Calu3 (cell line): ENCODE data around the gene SEMA5A. TPM values are rescaled to one million over a fixed set of nuclear protein-coding genes. Genes with fewer than 3 reads are reported as not detected.

Experiments used
- BruUV-seq: library from RNA; stranded (reverse); fragments of 400-500 nt; replicated peaks from 2 replicates; lab custom pipeline; 2021; lab: Mats Ljungman, UMichigan
- CTCF ChIA-PET: fragments of 300-600 bp; sonication (Branson Sonifier 250); formaldehyde crosslinking; loops from one replicate; lab custom pipeline; 2022; ENCODE audit warnings: antibody characterized with exemption; lab: Charles Lee
- DNase-seq: peaks from one replicate; pipeline ENCODE4 v3.0.0; 2022
- H3K27ac Mint-ChIP-seq: one replicate; pipeline ENCODE4 v1.8.0; 2022; ENCODE audit warnings: mixed read lengths; ENCODE audit not compliant: unreplicated experiment
- H3K27me3 Mint-ChIP-seq: one replicate; pipeline ENCODE4 v1.8.0; 2022; ENCODE audit warnings: mixed read lengths; ENCODE audit not compliant: unreplicated experiment
- H3K36me3 Mint-ChIP-seq: one replicate; pipeline ENCODE4 v1.8.0; 2022; ENCODE audit warnings: mild to moderate bottlenecking, moderate library complexity, mixed read lengths; ENCODE audit not compliant: insufficient read depth, unreplicated experiment
- H3K4me1 Mint-ChIP-seq: one replicate; pipeline ENCODE4 v1.8.0; 2022; ENCODE audit warnings: mild to moderate bottlenecking, low read depth, mixed read lengths; ENCODE audit not compliant: unreplicated experiment
- H3K4me3 Mint-ChIP-seq: one replicate; pipeline ENCODE4 v1.8.0; 2022; ENCODE audit warnings: mild to moderate bottlenecking, low read depth, moderate library complexity, mixed read lengths; ENCODE audit not compliant: unreplicated experiment
- H3K9me3 Mint-ChIP-seq: one replicate; pipeline ENCODE4 v1.8.0; 2022; ENCODE audit warnings: low read depth, mixed read lengths; ENCODE audit not compliant: unreplicated experiment
- intact Hi-C: fragments of 100-400 bp; cut with micrococcal nuclease; formaldehyde crosslinking; loops from one replicate; pipeline ENCODE4 v1.10.0; 2022; ENCODE audit not compliant: unreplicated experiment
- total RNA-seq: library from RNA; stranded (reverse); gene quantifications from 2 replicates; pipeline ENCODE4 v1.2.3, GENCODE V29; 2022
- TF ChIP-seq, protein P1 (sequence below): fragments of 200-600 bp; IDR thresholded peaks from one replicate; pipeline ENCODE4 v1.8.0; 2022; ENCODE audit warnings: antibody characterized with exemption; ENCODE audit not compliant: unreplicated experiment

SEMA5A gene
- total RNA-seq, 1 experiment from 2014 or later: 0.52 TPM

DNA sequence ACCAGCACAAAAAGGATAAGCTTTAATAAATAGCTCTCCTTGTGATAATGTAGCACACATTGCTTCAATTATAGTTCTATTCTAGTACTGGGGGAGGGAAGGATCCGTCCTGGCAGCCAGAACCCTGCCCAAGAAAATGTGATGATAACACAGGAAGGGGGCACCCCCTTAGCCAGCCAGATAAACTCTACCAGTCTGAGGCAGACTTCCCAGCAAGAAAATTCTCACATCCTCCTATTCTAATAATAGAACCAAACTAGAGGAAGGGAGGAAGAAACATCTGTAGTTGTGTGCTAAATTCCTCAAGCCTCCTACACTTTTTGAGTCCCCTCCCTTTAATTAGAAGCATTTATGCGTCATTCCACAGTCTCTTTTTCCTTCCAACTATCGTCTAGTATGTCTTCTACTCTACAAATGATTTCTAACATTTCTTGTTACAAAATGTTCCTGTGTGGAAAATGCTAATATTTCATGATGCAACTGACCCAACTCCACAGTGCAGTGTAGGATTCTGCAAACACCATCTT, 261.0 kb downstream of the SEMA5A start:
- peaks cover 12% of the 10 kb centered on the region for H3K9me3 Mint-ChIP-seq
- intact Hi-C loops: no loop called here
- H3K27me3 Mint-ChIP-seq: no peaks in the 10 kb centered on the region
- no peak for DNase-seq
- CTCF ChIA-PET: no interaction called here
- H3K4me1 Mint-ChIP-seq: no peaks in the 10 kb centered on the region
- H3K27ac Mint-ChIP-seq: no peak overlapping the region
- BruUV-seq: no TSS peak
- H3K4me3 Mint-ChIP-seq: no peak overlapping the region
- no peaks in the 10 kb centered on the region for H3K36me3 Mint-ChIP-seq
- TF ChIP-seq, protein P1, sequence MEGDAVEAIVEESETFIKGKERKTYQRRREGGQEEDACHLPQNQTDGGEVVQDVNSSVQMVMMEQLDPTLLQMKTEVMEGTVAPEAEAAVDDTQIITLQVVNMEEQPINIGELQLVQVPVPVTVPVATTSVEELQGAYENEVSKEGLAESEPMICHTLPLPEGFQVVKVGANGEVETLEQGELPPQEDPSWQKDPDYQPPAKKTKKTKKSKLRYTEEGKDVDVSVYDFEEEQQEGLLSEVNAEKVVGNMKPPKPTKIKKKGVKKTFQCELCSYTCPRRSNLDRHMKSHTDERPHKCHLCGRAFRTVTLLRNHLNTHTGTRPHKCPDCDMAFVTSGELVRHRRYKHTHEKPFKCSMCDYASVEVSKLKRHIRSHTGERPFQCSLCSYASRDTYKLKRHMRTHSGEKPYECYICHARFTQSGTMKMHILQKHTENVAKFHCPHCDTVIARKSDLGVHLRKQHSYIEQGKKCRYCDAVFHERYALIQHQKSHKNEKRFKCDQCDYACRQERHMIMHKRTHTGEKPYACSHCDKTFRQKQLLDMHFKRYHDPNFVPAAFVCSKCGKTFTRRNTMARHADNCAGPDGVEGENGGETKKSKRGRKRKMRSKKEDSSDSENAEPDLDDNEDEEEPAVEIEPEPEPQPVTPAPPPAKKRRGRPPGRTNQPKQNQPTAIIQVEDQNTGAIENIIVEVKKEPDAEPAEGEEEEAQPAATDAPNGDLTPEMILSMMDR: no peak

DNA sequence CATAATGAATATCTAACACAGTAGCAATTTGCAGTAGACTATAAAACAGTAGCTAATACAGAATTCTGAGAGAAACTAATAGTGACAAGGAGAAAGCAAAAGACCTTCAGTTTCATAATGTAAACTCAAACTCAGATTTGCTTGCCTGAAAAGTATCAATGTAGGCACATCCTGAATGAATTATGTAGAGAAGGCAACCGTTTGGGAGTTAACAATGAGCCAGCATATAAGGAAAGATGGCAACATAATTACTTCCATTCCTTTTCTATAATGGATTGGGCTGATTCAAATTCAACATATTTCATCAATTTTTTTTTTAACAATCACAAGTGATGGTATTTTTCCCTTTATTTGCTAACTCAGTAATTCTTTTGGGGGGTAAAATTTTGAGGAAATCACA, 261.6 kb downstream of the SEMA5A start:
- H3K4me3 Mint-ChIP-seq: no peak overlapping the region
- BruUV-seq: no TSS peak
- intact Hi-C loops: no loop called here
- H3K27me3 Mint-ChIP-seq: no peaks in the 10 kb centered on the region
- DNase-seq: no peak
- H3K9me3 Mint-ChIP-seq: peaks cover 14% of the 10 kb centered on the region
- no peaks in the 10 kb centered on the region for H3K36me3 Mint-ChIP-seq
- H3K4me1 Mint-ChIP-seq: no peaks in the 10 kb centered on the region
- CTCF ChIA-PET: no interaction called here
- TF ChIP-seq, protein P1: no peak
- H3K27ac Mint-ChIP-seq: no peak overlapping the region

DNA sequence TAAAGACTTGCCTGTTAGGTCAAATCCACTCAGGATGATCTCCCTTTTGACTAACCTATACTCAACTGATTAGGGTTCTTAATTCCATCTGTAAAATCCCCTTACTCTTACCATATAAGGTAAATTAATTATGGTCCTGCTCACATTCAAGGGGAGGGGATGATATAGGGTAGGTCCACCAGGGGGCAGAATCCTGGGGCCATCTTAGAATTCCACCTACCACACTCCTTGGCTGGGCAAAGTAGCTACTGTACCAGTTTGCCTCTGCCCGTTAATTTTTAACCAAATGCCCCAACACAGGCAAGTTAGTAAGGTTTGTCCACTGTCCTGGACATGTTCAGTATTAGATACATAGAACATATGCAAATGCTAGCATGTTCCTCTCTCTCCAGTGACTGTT, 262.4 kb downstream of the SEMA5A start:
- H3K27me3 Mint-ChIP-seq: no peaks in the 10 kb centered on the region
- H3K4me1 Mint-ChIP-seq: no peaks in the 10 kb centered on the region
- BruUV-seq: no TSS peak
- no peak for DNase-seq
- H3K27ac Mint-ChIP-seq: no peak overlapping the region
- H3K9me3 Mint-ChIP-seq: peaks cover 14% of the 10 kb centered on the region
- no peak overlapping the region for H3K4me3 Mint-ChIP-seq
- H3K36me3 Mint-ChIP-seq: no peaks in the 10 kb centered on the region
- intact Hi-C loops: no loop called here
- TF ChIP-seq, protein P1: no peak
- CTCF ChIA-PET: no interaction called here

DNA sequence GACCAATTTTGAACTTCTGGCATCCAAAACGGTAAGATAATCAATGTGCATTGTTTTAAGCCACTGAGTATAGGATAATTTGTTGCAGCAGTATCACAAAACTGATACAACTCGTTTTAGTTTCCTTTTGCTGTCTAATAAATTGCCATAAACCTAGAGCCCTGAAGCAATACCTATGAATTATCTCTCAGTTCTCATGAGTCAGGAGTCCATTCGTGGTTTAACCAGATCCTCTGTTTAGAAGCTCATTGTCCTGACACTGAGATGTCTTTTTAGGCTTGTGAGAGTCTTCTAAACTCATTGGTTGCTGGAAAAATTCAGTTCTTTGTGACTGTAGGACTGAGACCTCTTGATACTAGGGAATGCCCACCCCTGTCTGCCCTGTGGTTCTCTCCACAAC, 262.9 kb downstream of the SEMA5A start:
- no TSS peak for BruUV-seq
- no peaks in the 10 kb centered on the region for H3K36me3 Mint-ChIP-seq
- H3K27ac Mint-ChIP-seq: no peak overlapping the region
- no peaks in the 10 kb centered on the region for H3K27me3 Mint-ChIP-seq
- intact Hi-C loops: no loop called here
- CTCF ChIA-PET: no interaction called here
- TF ChIP-seq, protein P1: no peak
- H3K9me3 Mint-ChIP-seq: peaks cover 17% of the 10 kb centered on the region
- DNase-seq: no peak
- H3K4me1 Mint-ChIP-seq: no peaks in the 10 kb centered on the region
- no peak overlapping the region for H3K4me3 Mint-ChIP-seq
